NCI-H82 treated with DMSO at 0.1 percent for 48 hours (cell line): ENCODE measurements around the gene CCDC97.

Source experiments
- DNase-seq: peaks from one replicate; lab custom pipeline; 2025; ENCODE audit not compliant: unreplicated experiment; lab: John Stamatoyannopoulos, UW

The CCDC97 gene

DNA sequence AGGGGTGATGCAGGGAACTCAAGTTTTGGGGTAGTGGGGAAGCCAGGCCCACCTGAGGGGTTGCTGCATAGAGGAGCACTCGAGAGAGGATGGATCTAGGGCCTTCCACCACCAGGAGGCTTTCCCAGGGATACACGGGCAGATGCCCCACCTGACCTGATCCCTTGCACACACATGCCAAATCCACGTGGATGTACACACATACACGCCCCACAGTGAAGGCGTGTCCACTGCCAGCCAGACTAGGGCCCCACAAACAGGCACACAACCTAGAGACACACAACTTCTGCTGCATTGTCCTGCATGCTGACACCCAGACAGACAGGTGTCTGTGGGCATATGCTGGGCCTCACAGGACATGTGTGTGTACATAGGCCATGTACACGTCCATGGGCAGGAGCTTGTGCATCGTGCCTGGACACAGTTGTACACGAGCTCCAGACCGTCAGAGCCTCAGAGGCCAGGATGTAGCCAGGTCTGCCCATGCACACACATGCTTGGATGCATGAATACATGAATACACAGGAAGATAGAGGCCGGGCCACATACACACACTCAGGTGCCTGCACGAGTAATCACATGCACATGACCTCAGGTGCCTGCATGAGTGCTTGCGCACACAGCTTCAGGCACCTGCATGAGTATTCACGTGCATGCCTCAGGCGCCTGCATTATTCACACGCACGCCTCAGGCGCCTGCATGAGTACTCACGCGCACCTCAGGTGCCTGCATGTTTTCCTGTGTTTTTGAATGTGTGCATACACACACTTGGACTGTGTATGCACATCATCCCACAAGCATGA, 8.9 kb downstream of the CCDC97 start:
- no peak for DNase-seq

- no peak for DNase-seq
These were observed 9.7 kb downstream of the CCDC97 start for GRCh38 chr19:41319500-41320184.

- DNase-seq: no peak
These were observed 10.2 kb downstream of the CCDC97 start for GRCh38 chr19:41320185-41320518.

- no peak for DNase-seq
These were observed 10.6 kb downstream of the CCDC97 start for GRCh38 chr19:41320568-41320967.

DNA sequence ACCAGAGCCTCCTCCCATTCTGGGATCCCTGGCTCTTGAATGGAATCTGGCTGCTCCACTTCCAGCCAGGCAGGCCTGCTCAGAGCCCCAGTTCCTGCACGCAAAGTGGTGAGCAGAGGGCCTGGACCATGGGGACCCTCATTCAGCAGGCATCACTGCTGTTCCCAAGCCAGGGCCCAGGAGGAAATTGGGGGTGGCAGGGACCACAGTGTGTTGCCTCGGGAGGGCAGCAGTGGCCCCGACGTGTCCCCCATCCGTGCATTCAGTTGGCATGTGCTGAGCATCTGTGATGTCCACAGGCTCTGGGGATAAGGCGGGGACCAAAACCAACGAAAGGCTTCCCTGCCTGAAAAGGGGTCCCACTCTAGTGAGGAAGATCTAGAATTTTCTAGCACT, 11.2 kb downstream of the CCDC97 start:
- DNase-seq: no peak

GRCh38 chr19:41321600-41322270, 11.8 kb downstream of the CCDC97 start:
- no peak for DNase-seq

DNA sequence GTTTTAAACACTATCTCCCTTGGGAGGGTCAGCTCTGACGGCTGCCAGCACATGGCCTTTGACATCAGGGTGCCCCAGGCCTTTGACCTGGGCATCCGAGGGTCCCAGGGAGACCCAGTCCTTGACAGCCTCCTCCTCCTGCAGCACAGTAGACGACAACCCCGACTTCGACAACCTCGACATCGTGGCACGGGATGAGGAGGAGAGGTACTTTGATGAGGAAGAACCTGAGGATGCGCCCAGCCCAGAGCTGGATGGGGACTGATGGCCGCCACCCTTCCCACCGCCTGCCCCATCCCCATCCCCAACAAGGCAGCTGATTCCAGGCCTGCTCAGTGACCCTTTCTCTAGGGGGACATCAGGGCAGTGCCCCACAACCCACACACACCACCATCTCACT, 12.5 kb downstream of the CCDC97 start:
- DNase-seq: no peak

DNA sequence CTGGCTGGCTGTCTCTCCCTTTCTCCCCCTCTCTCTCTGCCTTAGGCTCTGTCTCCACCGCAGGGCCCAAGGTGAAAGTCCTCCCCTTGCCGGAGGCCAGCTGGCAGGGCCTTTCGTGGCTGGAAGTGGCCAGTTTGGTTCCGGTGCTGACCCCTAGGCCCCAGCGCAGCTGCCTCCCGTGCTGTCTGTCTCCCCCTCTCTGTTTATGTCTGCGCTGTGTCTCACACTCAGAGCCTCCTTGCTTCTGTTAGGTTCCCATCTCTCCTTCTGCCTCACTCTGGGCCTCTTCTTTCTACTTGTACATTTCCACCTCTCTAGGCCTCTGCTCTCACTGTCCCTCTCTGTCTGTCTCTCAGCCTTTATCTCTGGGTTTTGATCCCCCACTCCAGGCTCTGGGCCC, 13.1 kb downstream of the CCDC97 start:
- DNase-seq: no peak

- DNase-seq: no peak
These were observed 13.6 kb downstream of the CCDC97 start for GRCh38 chr19:41323430-41324125.

- no peak for DNase-seq
These were observed 14.3 kb downstream of the CCDC97 start for GRCh38 chr19:41324231-41324702.

DNA sequence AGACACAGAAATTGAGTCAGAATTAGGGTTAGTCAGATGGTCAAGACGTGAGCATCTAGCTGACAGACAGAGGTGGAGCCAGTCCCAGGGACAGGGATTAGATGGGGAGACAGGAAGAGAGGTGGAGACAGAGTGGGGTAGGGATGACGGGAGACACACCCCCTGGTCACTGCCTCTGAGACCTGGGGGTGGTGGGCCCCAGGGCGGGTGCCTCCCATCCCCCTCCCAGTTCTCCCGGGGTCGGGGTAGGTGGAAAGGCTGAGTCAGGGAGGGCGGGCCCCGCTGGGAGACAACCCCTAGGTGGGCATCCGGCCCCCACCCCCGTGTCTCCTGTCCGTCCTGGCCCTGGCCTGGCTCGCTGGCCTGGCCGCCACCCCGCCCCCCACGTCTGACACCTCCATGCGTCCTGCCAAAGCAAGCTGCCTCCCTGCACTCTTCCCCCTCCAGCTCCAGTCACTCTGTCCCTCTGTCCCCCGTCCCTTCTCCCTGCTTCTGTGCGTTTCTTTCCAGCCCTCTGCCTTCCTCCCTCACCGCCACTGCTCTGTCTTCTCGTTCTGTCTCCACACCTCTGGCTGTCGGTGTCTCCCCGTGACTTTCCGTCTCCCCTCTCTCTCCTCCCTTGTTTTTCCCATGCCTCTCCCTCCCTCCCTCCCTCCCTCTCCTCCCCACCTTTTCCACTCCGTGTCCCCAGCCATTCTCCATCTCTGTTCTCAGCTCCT, 15.1 kb downstream of the CCDC97 start:
- DNase-seq: no peak

DNA sequence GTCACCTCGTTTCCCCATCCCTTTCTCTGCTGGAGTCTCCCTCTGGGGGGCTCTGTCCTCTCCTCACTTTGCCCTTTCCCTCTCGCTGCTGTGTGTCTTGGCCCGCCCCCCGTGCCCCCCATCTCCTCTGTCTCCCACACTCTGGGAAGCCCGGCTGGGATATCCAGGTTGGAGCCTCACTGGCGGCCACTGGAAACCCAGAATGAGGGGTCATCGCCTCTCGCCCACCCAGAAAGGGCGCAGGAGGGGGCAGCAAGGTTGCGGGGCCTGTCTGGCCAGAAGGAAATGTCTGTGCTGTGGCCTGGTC, 15.6 kb downstream of the CCDC97 start:
- no peak for DNase-seq

DNA sequence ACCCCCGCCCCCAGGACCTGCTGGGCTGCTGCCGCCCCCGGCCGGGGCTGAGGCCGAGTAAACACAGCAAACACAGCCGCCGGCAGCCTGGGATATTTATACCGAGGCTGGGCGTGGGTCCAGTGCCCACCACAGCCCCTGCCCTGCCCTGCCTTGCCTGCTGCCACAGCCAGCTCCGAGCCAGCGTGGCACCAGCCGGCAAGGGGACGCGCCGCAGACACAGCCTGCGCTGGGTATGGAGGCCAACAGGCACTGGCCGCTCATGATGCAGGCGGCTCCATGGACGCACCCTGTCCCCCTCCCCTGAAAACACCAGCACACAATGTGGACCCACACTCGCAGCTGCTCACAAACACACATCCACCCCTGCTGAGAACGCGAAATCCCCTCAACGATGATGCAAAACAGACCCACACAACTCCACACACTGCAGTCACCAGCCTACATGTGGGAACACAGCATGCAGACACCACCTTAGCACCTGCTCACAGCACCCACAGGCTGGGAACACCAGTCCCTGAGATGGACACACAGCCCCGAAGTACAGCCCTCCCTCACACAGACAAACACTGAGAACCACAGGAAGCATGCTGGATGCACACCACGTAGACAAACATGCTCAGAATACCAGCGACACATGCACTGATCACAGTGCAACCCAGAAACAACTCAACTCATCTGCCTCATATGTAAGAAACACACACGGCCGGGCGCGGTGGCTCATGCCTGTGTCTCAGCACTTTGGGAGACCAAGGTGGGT, 16.2 kb downstream of the CCDC97 start:
- no peak for DNase-seq

- no peak for DNase-seq
These were observed 17.2 kb downstream of the CCDC97 start for GRCh38 chr19:41327076-41327575.

- no peak for DNase-seq
These were observed 17.7 kb downstream of the CCDC97 start for GRCh38 chr19:41327576-41328156.

GRCh38 chr19:41328157-41328841, 18.3 kb downstream of the CCDC97 start:
- no peak for DNase-seq

GRCh38 chr19:41328842-41329225, 18.9 kb downstream of the CCDC97 start:
- no peak for DNase-seq

- no peak for DNase-seq
These were observed 20.5 kb downstream of the CCDC97 start for GRCh38 chr19:41330481-41330880.
